K562 (cell line): Measurements from ENCODE around the gene TMEM116. TPM values are rescaled to one million over a fixed set of nuclear protein-coding genes. Genes with fewer than 3 reads are reported as not detected.

Source experiments
- CHD7 ChIP-seq: fragments of 200-600 bp; sonication (generic); IDR thresholded peaks from one replicate; pipeline ENCODE4 v1.6.1; 2012; ENCODE audit warnings: mild to moderate bottlenecking, low read depth, low read length, inconsistent platforms
- KLF6 ChIP-seq: fragments of 250-450 bp; sonication (Bioruptor Pico); IDR thresholded peaks from 2 replicates; pipeline ENCODE4 v1.4.0; 2020; ENCODE audit warnings: mild to moderate bottlenecking, moderate library complexity, borderline replicate concordance
- SIN3A ChIP-seq, 2 experiments: fragments of 150-350 bp in 1 of 2; IDR thresholded peaks; 2 replicates each; pipeline ENCODE4 v1.6.1; 2011 to 2016; ENCODE audit warnings: borderline replicate concordance in 2 of 2, low read depth in 2 of 2, low read length in 2 of 2, mild to moderate bottlenecking in 2 of 2, moderate library complexity in 2 of 2; ENCODE audit not compliant: control insufficient read depth in 1 of 2
- TCF7L2 ChIP-seq: fragments of 150-350 bp; IDR thresholded peaks from 2 replicates; pipeline ENCODE4 v1.6.1; 2016; ENCODE audit warnings: low read depth, mild to moderate bottlenecking, low read length, moderate library complexity
- XRCC5 ChIP-seq: fragments of 200-400 bp; formaldehyde crosslinking; IDR thresholded peaks from 2 replicates; pipeline ENCODE4 v1.6.1; 2017; ENCODE audit warnings: low read depth, mild to moderate bottlenecking, low read length
- ZC3H8 ChIP-seq: fragments of 450-650 bp; IDR thresholded peaks from 2 replicates; pipeline ENCODE4 v1.6.1; 2017
- polyA plus RNA-seq, 8 experiments: library from polyadenylated mRNA; depleted of rRNA in 4 of 8; stranded (reverse) in 5 of 8; unstranded in 3 of 8; fragments of >200 nt; fragmentation: Nextera tagmentation in 2 of 8; fragmentation: Illumina TruSeq in 1 of 8; extraction: Ambion mirVana in 2 of 8; extraction: Trizol in 1 of 8; gene quantifications; 2 replicates each; pipeline versions ENCODE4 v1.2.1 to v1.2.3, GENCODE V29; 2011 to 2014; ENCODE audit warnings: inconsistent platforms in 1 of 8, missing spikeins in 1 of 8
- total RNA-seq, 7 experiments: library from RNA; depleted of rRNA in 6 of 7; stranded (reverse); fragments of >200 nt in 6 of 7; fragmentation: Illumina TruSeq in 2 of 7; extraction: Trizol in 2 of 7; gene quantifications; 2 replicates each; pipeline versions ENCODE4 v1.2.1 to v1.2.3, GENCODE V29; 2011 to 2021; ENCODE audit warnings: low replicate concordance in 1 of 7

TMEM116 gene
- total and polyA plus RNA-seq, 9 of the 15 experiments (the other 6 are each of a cell fraction or from before 2014, with no cell fraction given) = 5.2 to 78.6 (median 13.9) TPM

DNA sequence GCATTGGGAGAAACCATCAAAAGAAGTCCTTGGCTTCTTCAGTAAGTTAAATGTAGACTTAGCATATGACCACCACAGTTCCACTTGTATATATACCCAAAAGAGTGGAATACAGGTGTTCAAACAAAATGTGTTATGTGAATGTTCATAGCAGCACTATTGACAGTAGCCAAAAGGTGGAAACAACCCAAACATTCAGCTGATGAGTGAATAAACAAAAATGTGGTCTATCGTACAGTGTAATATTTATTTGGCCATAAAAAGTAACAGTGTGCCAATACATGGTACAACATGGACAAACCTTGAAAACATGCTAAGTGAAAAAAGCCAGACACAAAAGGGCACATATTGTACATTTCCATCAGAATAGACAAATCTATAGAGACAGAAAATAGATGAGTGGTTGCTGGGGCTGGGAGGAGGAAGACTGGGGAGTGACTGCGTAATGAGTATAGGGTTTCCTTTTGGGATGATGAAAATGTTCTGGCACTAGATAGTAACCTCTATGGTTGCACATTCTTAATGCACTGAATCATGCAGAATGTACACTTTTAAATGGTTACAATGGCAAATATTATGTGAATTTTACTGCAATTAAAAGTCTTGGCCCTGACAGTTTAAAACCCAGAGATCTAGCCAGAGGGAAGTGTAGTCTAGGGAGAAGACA is 5.7 kb upstream of the TMEM116 start (continued):
- TF ChIP-seq CHD7 = no peak
- no peak for TF ChIP-seq SIN3A (IDR thresholded peaks at IDR 0.05; ENCODE audit: borderline replicate concordance in 2 of 2, control insufficient read depth in 1 of 2, low read depth in 2 of 2, low read length in 2 of 2)
- no peak for TF ChIP-seq XRCC5
- no peak for TF ChIP-seq ZC3H8
- no peak for TF ChIP-seq TCF7L2
- TF ChIP-seq KLF6 = no peak
